ENCODE measurements around the gene RER1.

DNA sequence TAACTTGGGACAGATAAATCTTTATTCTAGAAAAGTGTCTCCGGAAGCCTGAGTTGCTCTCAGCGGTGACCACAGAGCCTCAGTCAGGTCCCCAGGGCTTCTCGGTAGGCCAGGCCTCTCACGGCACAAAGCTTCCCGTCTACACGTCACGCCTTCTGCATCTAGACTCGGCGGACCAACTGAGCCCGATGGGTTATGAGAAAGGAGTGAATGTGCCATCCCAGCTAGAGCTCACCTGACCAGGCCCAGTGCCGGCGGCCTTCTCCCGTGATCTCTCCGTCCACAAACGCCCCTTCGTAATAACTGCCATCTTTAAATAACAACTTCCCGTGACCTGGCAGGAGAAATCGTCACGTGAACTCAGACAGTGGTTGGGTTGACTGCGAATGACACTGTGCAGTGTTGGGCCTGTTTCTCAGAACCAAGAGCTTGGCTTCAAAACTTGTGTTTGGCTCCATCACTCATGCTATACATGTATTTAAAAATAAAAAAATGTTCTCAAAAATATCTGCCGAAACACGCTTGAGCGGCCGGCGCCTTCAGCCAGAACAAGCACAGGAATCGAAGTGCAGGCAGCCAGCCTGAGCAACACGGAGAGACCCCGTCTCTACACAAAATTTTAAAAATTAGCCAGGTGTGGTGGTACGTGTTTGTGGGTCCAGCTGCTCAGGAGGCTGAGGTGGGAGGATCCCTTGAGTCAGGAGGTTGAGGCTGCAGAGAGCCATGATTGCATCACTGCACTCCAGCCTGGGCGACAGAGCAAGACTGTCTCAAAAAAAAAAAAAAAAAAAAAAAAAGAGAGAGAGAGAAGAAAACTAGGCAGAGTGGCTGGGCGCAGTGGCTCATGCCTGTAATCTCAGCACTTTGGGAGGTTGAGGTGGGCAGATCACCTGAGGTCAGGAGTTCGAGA, 3.4 kb upstream of the RER1 start:
- TF ChIP-seq, protein P1, sequence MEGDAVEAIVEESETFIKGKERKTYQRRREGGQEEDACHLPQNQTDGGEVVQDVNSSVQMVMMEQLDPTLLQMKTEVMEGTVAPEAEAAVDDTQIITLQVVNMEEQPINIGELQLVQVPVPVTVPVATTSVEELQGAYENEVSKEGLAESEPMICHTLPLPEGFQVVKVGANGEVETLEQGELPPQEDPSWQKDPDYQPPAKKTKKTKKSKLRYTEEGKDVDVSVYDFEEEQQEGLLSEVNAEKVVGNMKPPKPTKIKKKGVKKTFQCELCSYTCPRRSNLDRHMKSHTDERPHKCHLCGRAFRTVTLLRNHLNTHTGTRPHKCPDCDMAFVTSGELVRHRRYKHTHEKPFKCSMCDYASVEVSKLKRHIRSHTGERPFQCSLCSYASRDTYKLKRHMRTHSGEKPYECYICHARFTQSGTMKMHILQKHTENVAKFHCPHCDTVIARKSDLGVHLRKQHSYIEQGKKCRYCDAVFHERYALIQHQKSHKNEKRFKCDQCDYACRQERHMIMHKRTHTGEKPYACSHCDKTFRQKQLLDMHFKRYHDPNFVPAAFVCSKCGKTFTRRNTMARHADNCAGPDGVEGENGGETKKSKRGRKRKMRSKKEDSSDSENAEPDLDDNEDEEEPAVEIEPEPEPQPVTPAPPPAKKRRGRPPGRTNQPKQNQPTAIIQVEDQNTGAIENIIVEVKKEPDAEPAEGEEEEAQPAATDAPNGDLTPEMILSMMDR (IDR thresholded peaks at IDR 0.05): no peak
- no peak for TF ChIP-seq POLR2A (IDR thresholded peaks at IDR 0.05)

Measured in vagina (tissue), 2 donors.